Stimulated activated CD4-positive, alpha-beta T cell treated with anti-CD3 and anti-CD28 coated beads, Interleukin-12 subunit alpha, Interleukin-12 subunit beta, amount 100 ng/mL, for 24 hours (primary cell): ENCODE data around the gene RBBP8.

Experiments
- DNase-seq, 2 experiments: peaks; one replicate each; pipeline ENCODE4 v3.0.0-alpha.2; 2020; ENCODE audit warnings: low read depth in 2 of 2

RBBP8 gene

DNA sequence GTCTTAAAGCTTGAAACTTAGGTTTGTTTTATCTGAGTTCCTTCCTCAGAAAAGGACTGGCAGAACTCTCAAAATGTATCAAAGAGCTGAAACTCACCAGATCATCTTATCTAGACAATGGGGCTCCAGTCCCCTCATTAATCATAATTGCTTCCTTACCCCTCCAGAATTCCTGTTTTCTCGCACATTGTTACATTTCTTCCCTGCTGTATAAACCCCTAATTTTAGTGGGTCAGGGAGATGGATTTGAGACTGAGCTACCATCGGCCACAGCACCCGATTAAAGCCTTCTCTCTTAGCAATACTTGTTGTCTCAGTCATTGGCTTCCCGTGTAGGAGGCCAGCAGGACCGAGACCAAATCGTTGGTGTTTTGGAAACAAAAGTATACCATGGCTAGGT is 130.4 kb downstream of the RBBP8 start:
- no peak for DNase-seq

- no peak for DNase-seq
These were observed 132.2 kb downstream of the RBBP8 start for GRCh38 chr18:23065234-23065806.

DNA sequence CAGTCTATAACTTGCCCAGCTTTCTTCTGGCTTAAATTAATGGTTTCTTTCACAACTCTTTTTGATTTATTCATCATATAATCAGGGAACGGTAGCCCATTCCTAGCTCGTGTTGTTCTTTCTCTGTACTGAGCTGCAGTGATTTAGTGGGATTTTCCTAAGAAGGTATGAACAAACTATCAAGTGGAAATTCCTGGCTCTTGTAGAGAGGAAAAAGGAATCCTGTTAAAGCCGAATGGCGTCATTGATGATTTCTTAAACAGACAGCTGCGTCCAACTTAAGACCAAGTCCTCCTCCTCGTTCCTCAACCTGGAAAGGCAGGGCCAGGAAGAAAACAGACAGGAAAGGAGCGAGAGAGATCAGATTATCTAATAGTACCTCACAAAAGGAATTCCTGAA is 132.9 kb downstream of the RBBP8 start:
- DNase-seq = no peak

- DNase-seq = no peak
These were observed 133.4 kb downstream of the RBBP8 start for GRCh38 chr18:23066504-23067039.

- no peak for DNase-seq
These were observed 134.1 kb downstream of the RBBP8 start for GRCh38 chr18:23067236-23067635.

DNA sequence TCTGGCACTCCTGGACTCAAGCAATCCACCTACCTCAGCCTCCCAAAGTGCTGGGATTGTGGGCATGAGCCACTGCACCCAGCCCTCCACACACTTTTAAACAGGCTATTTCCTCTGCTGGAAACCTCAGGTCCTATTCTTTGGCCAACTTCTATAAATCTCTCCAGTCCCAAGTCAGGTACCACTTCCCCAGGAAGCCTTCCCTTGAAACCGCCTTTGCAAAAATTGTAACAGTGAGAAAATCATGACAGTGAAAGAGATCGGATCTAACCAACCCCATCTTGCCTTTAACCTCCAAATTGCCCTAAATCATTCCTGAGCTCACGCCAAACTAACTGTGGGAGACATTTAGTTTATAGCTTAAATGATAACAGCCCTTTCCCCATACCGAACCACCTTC is 134.9 kb downstream of the RBBP8 start:
- no peak for DNase-seq

- no peak for DNase-seq
These were observed 135.6 kb downstream of the RBBP8 start for GRCh38 chr18:23068570-23069310.

- no peak for DNase-seq
These were observed 136.4 kb downstream of the RBBP8 start for GRCh38 chr18:23069481-23069880.

DNA sequence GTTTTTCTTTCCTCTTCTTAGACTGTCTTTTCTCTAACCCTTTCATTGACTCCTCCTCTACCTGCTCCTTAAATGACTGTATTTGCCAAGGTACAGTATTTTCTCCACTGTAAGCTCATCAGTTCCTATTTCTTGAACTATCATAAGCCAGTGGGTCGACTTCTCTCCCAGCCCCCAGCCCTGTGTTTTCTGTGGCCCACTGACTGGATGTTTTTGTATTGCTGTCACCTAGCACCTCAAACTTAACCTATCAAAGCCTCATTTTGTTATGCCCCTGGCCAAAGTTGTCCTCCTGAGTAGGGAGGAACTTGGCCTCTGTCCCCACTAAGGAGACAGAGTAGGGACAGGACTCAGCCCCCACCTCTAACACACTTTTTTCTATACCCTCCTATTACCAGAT is 136.8 kb downstream of the RBBP8 start:
- no peak for DNase-seq

- peak; percentile 40 to 52 for DNase-seq
These were observed 138.2 kb downstream of the RBBP8 start for GRCh38 chr18:23071285-23071684.

- DNase-seq = no peak
These were observed 139.0 kb downstream of the RBBP8 start for GRCh38 chr18:23072079-23072478.

- no peak for DNase-seq
These were observed 141.0 kb downstream of the RBBP8 start for GRCh38 chr18:23073996-23074606.
